Activated naive CD8-positive, alpha-beta T cell treated with anti-CD3 and anti-CD28 coated beads, Interleukin-2, amount 10 ng/mL, durations not matched to agents 7 days and 5 days (primary cell): ENCODE data around the gene MAFB. TPM values are rescaled to one million over a fixed set of nuclear protein-coding genes. Genes with fewer than 3 reads are reported as not detected.

Experiments
- ATAC-seq: fragments of 150-1000 bp; cut with Tn5 transposase; one replicate; pipeline ENCODE4 v1.10.0; 2021; ENCODE audit warnings: low read depth, moderate library complexity
- POLR2A ChIA-PET: fragments of 350-600 bp; sonication (Branson Sonifier 250); formaldehyde crosslinking; loops from one replicate; lab custom pipeline; 2021; ENCODE audit warnings: antibody characterized with exemption; lab: Charles Lee
- DNase-seq: peaks from one replicate; pipeline ENCODE4 v3.0.0; 2021
- H3K27ac Mint-ChIP-seq: one replicate; pipeline ENCODE4 v1.8.0; 2022; ENCODE audit warnings: mild to moderate bottlenecking, mixed read lengths
- H3K27me3 Mint-ChIP-seq: one replicate; pipeline ENCODE4 v1.8.0; 2022; ENCODE audit warnings: mild to moderate bottlenecking, moderate library complexity, mixed read lengths
- H3K36me3 Mint-ChIP-seq: one replicate; pipeline ENCODE4 v1.8.0; 2021; ENCODE audit warnings: mild to moderate bottlenecking, mixed read lengths
- H3K4me1 Mint-ChIP-seq: one replicate; pipeline ENCODE4 v1.8.0; 2021; ENCODE audit warnings: mixed read lengths
- H3K4me3 Mint-ChIP-seq: one replicate; pipeline ENCODE4 v1.8.0; 2022; ENCODE audit warnings: mild to moderate bottlenecking, moderate library complexity, mixed read lengths
- H3K9me3 Mint-ChIP-seq: one replicate; pipeline ENCODE4 v1.8.0; 2021; ENCODE audit warnings: mixed read lengths
- total RNA-seq, 2 experiments: library from RNA; stranded (reverse); gene quantifications; one replicate each; pipeline ENCODE4 v1.2.3, GENCODE V29; 2021

The MAFB gene
- total RNA-seq, 2 experiments from 2014 or later, result 2.4 to 3.1 TPM

DNA sequence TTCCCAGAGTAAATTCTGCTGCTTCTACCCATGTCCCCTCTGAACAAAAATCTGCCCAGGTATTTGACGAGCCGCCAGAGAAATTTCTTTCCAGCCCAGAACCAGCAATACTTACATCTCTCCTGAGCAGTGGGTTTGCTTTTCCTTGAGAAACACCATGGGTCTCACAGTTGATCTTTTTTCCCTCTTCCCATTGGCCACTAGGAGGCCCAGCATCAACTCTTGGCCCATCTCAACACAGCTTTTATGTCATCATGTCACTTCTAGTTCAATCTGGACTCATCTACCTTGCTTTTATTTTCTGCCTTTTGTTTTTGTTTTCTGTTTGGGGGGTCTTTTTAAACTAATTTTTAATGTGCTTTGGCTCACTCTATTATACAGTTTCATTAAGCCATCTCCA is 18.8 kb downstream of the MAFB start:
- H3K4me3 Mint-ChIP-seq, result no peak overlapping the region
- no peaks in the 10 kb centered on the region for H3K4me1 Mint-ChIP-seq
- no peak for ATAC-seq
- no peak overlapping the region for H3K27ac Mint-ChIP-seq
- POLR2A ChIA-PET, result no interaction called here
- peaks cover 2% of the 10 kb centered on the region for H3K27me3 Mint-ChIP-seq
- DNase-seq, result no peak
- no peaks in the 10 kb centered on the region for H3K36me3 Mint-ChIP-seq
- no peaks in the 10 kb centered on the region for H3K9me3 Mint-ChIP-seq

- H3K4me1 Mint-ChIP-seq, result no peaks in the 10 kb centered on the region
- no peak overlapping the region for H3K27ac Mint-ChIP-seq
- DNase-seq, result no peak
- POLR2A ChIA-PET, result no interaction called here
- H3K27me3 Mint-ChIP-seq, result peaks cover 2% of the 10 kb centered on the region
- ATAC-seq, result no peak
- no peak overlapping the region for H3K4me3 Mint-ChIP-seq
- no peaks in the 10 kb centered on the region for H3K9me3 Mint-ChIP-seq
- no peaks in the 10 kb centered on the region for H3K36me3 Mint-ChIP-seq
Measured at GRCh38 chr20:40669692-40670091, 19.3 kb downstream of the MAFB start.

DNA sequence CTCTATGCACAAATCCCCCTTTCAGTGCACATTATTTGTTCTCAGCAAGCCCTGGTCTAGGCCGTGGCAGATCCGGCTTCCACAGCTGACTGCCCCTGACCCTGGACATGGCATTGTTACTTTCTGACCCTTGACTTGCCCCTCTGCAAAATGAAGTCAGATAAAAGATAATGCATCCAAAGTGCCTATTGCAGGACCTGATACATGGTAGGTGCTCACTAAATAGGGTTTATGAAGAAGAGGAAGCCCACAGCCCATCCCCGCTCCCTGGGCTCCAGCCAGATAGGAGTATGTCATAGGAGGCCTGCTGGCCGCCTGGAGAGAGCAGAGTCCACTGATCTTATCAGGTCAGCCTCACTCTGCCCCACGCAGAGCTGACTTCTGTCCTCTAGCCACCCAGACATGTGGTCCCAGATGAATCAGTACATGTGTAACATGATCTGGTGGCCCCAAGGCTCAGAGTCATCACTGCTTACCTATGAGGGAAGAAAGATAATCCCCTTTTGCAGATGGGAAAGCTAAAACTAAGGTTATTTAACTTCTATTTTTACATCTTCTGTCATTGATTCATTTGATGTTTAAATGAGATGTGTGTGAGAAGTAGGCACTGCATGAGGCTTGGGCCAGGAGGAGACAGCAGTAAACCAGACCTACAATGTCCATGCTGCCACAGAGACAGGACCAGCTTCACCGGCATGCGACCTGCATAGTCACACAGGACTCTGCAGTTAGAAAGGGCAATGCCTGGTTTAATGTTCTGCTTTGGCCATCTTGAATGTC is 20.4 kb downstream of the MAFB start:
- H3K36me3 Mint-ChIP-seq, result no peaks in the 10 kb centered on the region
- no peaks in the 10 kb centered on the region for H3K4me1 Mint-ChIP-seq
- H3K4me3 Mint-ChIP-seq, result no peak overlapping the region
- POLR2A ChIA-PET, result no interaction called here
- H3K27me3 Mint-ChIP-seq, result no peaks in the 10 kb centered on the region
- DNase-seq (no peak), ATAC-seq (no peak)
- H3K9me3 Mint-ChIP-seq, result no peaks in the 10 kb centered on the region
- H3K27ac Mint-ChIP-seq, result no peak overlapping the region

GRCh38 chr20:40667503-40667902 is 21.5 kb downstream of the MAFB start:
- DNase-seq (no peak), ATAC-seq (no peak)
- no peaks in the 10 kb centered on the region for H3K4me1 Mint-ChIP-seq
- no peak overlapping the region for H3K4me3 Mint-ChIP-seq
- H3K27me3 Mint-ChIP-seq, result no peaks in the 10 kb centered on the region
- H3K9me3 Mint-ChIP-seq, result no peaks in the 10 kb centered on the region
- no peak overlapping the region for H3K27ac Mint-ChIP-seq
- POLR2A ChIA-PET, result no interaction called here
- no peaks in the 10 kb centered on the region for H3K36me3 Mint-ChIP-seq

DNA sequence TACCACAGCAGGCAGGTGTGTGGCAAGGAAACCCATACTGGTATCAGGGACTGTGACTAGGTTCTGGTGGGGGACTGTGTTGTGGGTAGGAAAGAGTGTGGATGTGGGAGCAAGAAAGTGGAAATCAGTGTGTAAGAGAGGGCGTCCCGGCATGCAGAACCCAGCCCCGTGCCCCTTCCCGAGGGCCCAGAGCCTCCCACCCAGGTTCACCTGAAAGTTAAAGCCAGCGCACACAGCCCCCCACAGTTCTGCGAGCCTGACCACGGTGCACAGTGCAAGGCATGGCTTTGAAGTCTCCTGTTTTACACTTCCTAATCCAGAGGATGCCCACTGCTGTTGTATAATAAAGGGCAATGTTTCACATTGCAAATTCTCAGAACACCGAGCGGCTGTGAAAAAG is 22.7 kb downstream of the MAFB start:
- Mint-ChIP-seq H3K36me3 (no peaks in the 10 kb centered on the region), H3K4me1 (no peaks in the 10 kb centered on the region), H3K27me3 (no peaks in the 10 kb centered on the region), H3K4me3 (no peak overlapping the region), H3K9me3 (no peaks in the 10 kb centered on the region), H3K27ac (no peak overlapping the region)
- DNase-seq (no peak), ATAC-seq (no peak)
- POLR2A ChIA-PET, result no interaction called here

DNA sequence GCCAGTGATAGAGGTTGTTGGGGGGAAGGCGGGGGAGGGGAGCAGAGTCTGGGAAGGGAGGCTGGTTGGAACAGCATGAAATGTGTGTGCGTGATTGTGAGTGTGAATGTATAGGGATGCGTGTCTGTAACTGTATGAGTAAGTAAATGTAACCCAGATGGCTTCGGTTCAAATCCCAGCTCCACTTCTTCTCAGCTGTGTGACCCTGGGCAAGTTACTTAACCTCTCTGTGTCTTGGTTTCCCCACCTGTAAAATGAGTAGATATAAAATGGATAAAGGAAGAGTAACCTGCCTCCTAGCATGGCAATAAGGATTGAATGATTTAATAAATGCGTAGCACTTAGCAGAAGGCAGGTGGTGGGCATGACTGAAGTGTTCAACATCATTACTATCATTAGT is 24.1 kb downstream of the MAFB start:
- H3K9me3 Mint-ChIP-seq, result no peaks in the 10 kb centered on the region
- H3K36me3 Mint-ChIP-seq, result no peaks in the 10 kb centered on the region
- H3K27ac Mint-ChIP-seq, result no peak overlapping the region
- POLR2A ChIA-PET, result no interaction called here
- H3K4me1 Mint-ChIP-seq, result no peaks in the 10 kb centered on the region
- ATAC-seq (no peak), DNase-seq (no peak)
- no peaks in the 10 kb centered on the region for H3K27me3 Mint-ChIP-seq
- no peak overlapping the region for H3K4me3 Mint-ChIP-seq

DNA sequence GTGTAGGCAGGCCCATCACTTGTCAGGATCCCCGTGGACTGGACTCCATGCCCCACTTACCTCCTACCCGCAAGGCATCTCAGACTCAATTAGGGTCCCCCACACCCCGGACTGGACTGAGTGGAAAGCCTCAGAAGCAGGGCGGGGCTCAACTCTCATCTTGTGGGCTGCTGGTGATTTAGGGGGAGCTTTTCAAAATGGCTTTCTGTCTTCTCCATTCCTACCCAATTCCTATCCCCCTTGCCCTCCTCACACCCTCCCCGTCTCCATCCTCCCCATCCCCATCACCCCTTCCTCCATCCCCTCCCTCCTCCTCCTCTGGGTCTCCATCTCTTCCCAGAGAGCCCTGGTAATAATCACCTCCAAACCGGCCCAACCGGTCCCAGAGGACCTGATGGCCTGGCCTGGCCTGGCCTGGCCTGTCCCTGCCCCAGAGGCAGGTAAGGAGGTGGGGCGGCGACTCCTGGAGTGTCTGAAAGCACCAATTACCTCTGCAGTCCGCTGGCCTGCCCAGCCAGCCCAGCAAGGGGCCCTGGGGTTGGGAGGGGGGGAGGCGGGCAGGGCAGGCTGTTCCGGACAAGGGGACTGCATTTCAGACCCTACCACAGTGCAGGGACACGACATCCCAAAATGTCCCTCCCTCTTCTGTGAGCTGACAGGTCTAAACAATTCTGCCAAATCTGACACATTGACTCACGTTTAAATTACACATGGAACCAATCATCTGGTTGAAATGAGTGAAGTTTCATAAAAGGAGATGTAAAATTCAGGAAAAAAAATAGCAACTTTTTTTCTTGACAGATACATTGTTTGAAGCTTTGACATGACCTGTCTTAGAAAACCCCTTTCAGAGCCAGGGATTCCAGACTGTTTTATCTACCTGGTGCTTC is 24.8 kb downstream of the MAFB start:
- Mint-ChIP-seq H3K9me3 (no peaks in the 10 kb centered on the region), H3K27ac (no peak overlapping the region), H3K27me3 (peaks cover 2% of the 10 kb centered on the region), H3K36me3 (no peaks in the 10 kb centered on the region), H3K4me1 (no peaks in the 10 kb centered on the region), H3K4me3 (no peak overlapping the region)
- no peak for ATAC-seq
- DNase-seq, result no peak
- POLR2A ChIA-PET, result no interaction called here

DNA sequence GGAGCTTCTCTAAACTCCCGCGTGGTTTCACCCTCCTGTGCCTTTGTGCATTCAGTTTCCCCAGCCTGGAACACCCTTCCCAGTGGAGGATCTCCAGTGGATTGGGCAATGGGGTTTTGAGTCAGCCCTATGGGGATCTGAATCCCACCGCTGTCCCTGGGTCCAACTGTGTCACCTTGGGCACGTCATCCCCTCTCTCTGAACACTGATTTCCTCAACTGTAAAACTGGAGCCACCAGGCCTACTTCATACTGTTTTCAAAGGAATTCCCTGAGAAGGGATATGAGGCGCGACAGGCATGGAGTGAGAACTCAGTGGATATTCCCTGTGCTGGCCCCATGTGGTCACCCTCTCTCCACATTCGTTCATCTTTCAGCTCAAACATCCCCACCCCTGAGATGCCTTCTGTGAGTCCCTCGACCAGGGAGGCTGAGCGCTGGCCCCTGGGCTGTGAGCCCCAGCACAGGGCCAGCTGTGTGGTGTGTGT is 25.7 kb downstream of the MAFB start:
- ATAC-seq, result no peak
- DNase-seq, result no peak
- H3K4me1 Mint-ChIP-seq, result no peaks in the 10 kb centered on the region
- H3K9me3 Mint-ChIP-seq, result no peaks in the 10 kb centered on the region
- POLR2A ChIA-PET, result no interaction called here
- no peak overlapping the region for H3K27ac Mint-ChIP-seq
- H3K27me3 Mint-ChIP-seq, result peaks cover 2% of the 10 kb centered on the region
- no peaks in the 10 kb centered on the region for H3K36me3 Mint-ChIP-seq
- H3K4me3 Mint-ChIP-seq, result no peak overlapping the region

DNA sequence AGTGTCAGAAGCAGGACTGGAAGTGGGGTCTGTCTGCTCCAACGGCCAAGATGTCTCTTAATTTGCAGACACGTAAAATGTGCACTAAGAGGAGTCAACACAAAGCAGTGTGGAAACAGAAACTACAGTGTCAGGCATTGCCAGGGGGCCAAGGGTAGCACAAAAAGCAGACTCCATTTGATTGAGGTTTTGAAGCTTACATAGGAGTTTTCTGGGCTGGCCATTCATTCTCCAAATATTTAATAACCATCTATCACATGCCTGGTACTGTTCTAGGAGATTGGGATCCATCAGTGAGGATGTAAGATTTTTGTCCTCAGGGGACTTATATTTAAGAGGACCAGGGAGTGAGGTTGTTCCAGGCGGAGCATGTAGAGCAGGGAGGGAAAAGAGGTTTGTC is 29.5 kb downstream of the MAFB start:
- H3K27ac Mint-ChIP-seq, result no peak overlapping the region
- H3K4me3 Mint-ChIP-seq, result no peak overlapping the region
- ATAC-seq (no peak), DNase-seq (no peak)
- no peaks in the 10 kb centered on the region for H3K9me3 Mint-ChIP-seq
- POLR2A ChIA-PET, result no interaction called here
- no peaks in the 10 kb centered on the region for H3K36me3 Mint-ChIP-seq
- no peaks in the 10 kb centered on the region for H3K4me1 Mint-ChIP-seq
- H3K27me3 Mint-ChIP-seq, result peaks cover 5% of the 10 kb centered on the region

DNA sequence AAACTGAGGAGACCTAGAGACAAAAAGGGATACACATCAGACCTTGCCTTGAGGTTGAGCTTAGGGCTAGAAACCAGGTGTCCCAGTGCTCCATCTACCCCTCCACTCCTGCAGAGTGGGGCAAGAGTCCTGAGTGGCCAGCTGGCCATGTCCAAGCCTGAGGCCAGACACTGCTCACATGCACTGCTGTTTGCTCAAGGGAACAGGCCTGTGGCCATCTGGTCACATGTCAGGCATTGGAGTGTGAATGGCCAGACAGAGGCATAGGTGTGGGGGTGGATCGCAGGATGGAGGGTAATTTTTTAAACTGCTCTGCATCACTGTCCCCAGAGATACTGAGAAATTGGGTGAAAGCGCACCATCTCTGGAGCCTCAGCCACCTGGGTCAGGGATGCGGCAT is 30.5 kb downstream of the MAFB start:
- H3K4me1 Mint-ChIP-seq, result no peaks in the 10 kb centered on the region
- ATAC-seq, result no peak
- POLR2A ChIA-PET, result no interaction called here

DNA sequence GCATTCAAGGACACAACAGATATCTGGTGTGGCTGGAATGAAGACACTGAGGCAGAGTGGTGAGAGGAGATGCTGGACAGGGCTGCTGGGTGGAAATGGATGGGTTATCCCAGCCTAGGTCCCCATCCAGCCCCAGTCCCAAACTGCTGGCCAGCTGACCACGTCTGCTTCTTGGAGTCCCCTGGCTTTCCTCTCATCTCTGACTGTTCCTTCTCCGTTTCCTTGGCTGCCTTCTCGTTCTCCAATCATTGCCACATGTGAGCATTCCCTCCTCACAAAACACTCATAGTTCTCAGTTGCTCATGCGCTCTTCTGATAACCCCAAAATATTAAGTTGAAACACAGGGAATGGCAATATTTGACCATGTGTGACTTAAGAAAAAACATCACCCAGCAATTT is 31.5 kb downstream of the MAFB start:
- peaks cover 5% of the 10 kb centered on the region for H3K27me3 Mint-ChIP-seq
- H3K9me3 Mint-ChIP-seq, result no peaks in the 10 kb centered on the region
- H3K27ac Mint-ChIP-seq, result no peak overlapping the region
- no peak overlapping the region for H3K4me3 Mint-ChIP-seq
- H3K36me3 Mint-ChIP-seq, result no peaks in the 10 kb centered on the region
- no peak for DNase-seq
- POLR2A ChIA-PET, result no interaction called here
- no peaks in the 10 kb centered on the region for H3K4me1 Mint-ChIP-seq
- no peak for ATAC-seq

More for the DNA sequence above, 30.5 kb downstream of the MAFB start:
- H3K4me3 Mint-ChIP-seq, result no peak overlapping the region
- H3K9me3 Mint-ChIP-seq, result no peaks in the 10 kb centered on the region
- H3K27me3 Mint-ChIP-seq, result peaks cover 5% of the 10 kb centered on the region
- H3K36me3 Mint-ChIP-seq, result no peaks in the 10 kb centered on the region
- no peak for DNase-seq
- H3K27ac Mint-ChIP-seq, result no peak overlapping the region

GRCh38 chr20:40655451-40655850 is 33.6 kb downstream of the MAFB start:
- no peak overlapping the region for H3K27ac Mint-ChIP-seq
- no peaks in the 10 kb centered on the region for H3K9me3 Mint-ChIP-seq
- no peak overlapping the region for H3K4me3 Mint-ChIP-seq
- H3K36me3 Mint-ChIP-seq, result no peaks in the 10 kb centered on the region
- no peaks in the 10 kb centered on the region for H3K4me1 Mint-ChIP-seq
- no peak for DNase-seq
- no peak for ATAC-seq
- POLR2A ChIA-PET, result no interaction called here
- H3K27me3 Mint-ChIP-seq, result peaks cover 5% of the 10 kb centered on the region

DNA sequence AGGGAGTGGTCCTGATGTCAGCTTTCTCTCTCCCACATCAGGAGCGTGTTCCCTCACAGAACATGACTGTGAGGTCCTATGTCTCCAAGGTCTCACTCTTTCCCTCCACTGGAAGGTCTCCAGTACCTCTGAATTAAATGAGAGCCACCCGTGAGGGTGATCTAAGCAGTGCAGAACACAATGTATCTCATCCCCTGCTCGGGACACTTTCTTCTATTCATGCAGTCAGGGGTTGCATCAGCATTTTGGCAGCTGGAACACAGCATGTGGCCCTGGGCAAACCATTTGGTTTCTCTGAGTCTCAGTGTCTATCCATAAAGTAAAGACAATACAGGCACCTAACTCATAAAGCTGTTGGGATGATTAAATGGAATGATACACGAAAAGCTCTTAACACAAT is 34.2 kb downstream of the MAFB start:
- ATAC-seq, result no peak
- Mint-ChIP-seq H3K4me1 (no peaks in the 10 kb centered on the region), H3K36me3 (no peaks in the 10 kb centered on the region), H3K27ac (no peak overlapping the region), H3K4me3 (no peak overlapping the region), H3K27me3 (peaks cover 5% of the 10 kb centered on the region), H3K9me3 (no peaks in the 10 kb centered on the region)
- no peak for DNase-seq
- POLR2A ChIA-PET, result no interaction called here
